K562 (cell line): ENCODE data around the gene AAK1. TPM values are rescaled to one million over a fixed set of nuclear protein-coding genes. Genes with fewer than 3 reads are reported as not detected.

Source experiments
- ATAC-seq: fragments of 200-7000 bp; cut with Tn5 transposase; 3 replicates; pipeline ENCODE4 v1.9.1; 2020; ENCODE audit warnings: moderate library complexity
- BruUV-seq: library from RNA; stranded (reverse); fragments of 400-500 nt; replicated peaks from 2 replicates; lab custom pipeline; 2021; lab: Mats Ljungman, UMichigan
- CTCF ChIA-PET: fragments of 300-600 bp; formaldehyde crosslinking; extraction: SDS; loops from one replicate; lab custom pipeline; 2021; ENCODE audit warnings: low intra/inter-chr PET ratio; lab: Yijun Ruan, JAX
- POLR2A ChIA-PET: fragments of 300-600, 350-650 bp; sonication (Branson Sonifier 250); formaldehyde crosslinking; extraction: SDS; loops from one replicate; lab custom pipeline; 2021; ENCODE audit warnings: antibody characterized with exemption, inconsistent platforms; lab: Yijun Ruan, JAX
- DNase-seq, 4 experiments: peaks; one replicate each; pipeline versions ENCODE4 v3.0.0 to v3.0.0-alpha.2; 2011 to 2018; ENCODE audit warnings: low spot score in 3 of 4, mixed read lengths in 3 of 4; ENCODE audit errors: extremely low read depth in 1 of 4
- FAIRE-seq: peaks from 2 replicates; lab custom pipeline; 2011; peaks lifted over from hg19 to GRCh38; lab: Jason Lieb, UNC
- H2AFZ ChIP-seq: 2 replicates; pipeline ENCODE4 v1.6.0; 2011; ENCODE audit warnings: low read depth, low read length, control low read depth, inconsistent platforms
- H3K27ac ChIP-seq: fragments of 200-600 bp; 3 replicates; pipeline ENCODE4 v1.8.0; 2011; ENCODE audit warnings: low read depth, mild to moderate bottlenecking, control low read depth, inconsistent platforms, low read length, moderate library complexity, mixed read lengths; ENCODE audit errors: extremely low read depth
- H3K27me3 ChIP-seq, 2 experiments: fragments of 300-600 bp in 1 of 2; 2 replicates in 1 of 2; 3 replicates in 1 of 2; pipeline versions ENCODE4 v1.6.0 to v1.8.0; 2011; ENCODE audit warnings: inconsistent platforms in 2 of 2, low read length in 2 of 2, mild to moderate bottlenecking in 1 of 2, mixed read lengths in 1 of 2, moderate library complexity in 1 of 2; ENCODE audit not compliant: control insufficient read depth in 2 of 2, insufficient read depth in 2 of 2
- H3K36me3 ChIP-seq: fragments of 300-600 bp; 3 replicates; pipeline ENCODE4 v1.8.0; 2011; ENCODE audit warnings: mild to moderate bottlenecking, low read length, inconsistent platforms; ENCODE audit not compliant: control insufficient read depth, insufficient read depth
- H3K4me1 ChIP-seq, 2 experiments: fragments of 200-600 bp in 1 of 2; replicated peaks in 1 of 2; 2 replicates in 1 of 2; 3 replicates in 1 of 2; pipeline versions ENCODE4 v1.5.1 to v1.8.0; 2011; ENCODE audit warnings: inconsistent platforms in 2 of 2, low read length in 2 of 2, mild to moderate bottlenecking in 1 of 2, mixed read lengths in 1 of 2, moderate library complexity in 1 of 2; ENCODE audit not compliant: control insufficient read depth in 2 of 2, insufficient read depth in 2 of 2
- H3K4me2 ChIP-seq: 2 replicates; pipeline ENCODE4 v1.6.1; 2011; ENCODE audit warnings: low read length, control low read depth, inconsistent platforms, mixed read lengths; ENCODE audit not compliant: insufficient read depth
- H3K4me3 ChIP-seq: fragments of 200-600 bp; sonication (generic), shearing (Covaris generic); 2 replicates; pipeline ENCODE4 v1.5.1; 2016; ENCODE audit warnings: control low read depth, inconsistent platforms
- H3K79me2 ChIP-seq: fragments of 200-600 bp; 3 replicates; pipeline ENCODE4 v1.8.0; 2011; ENCODE audit warnings: low read length, inconsistent platforms; ENCODE audit not compliant: control insufficient read depth, insufficient read depth
- H3K9ac ChIP-seq, 2 experiments: 2 replicates each; pipeline versions ENCODE4 v1.6.0 to v1.6.1; 2011; ENCODE audit warnings: low read depth in 2 of 2, low read length in 2 of 2, control low read depth in 1 of 2, inconsistent platforms in 1 of 2, mild to moderate bottlenecking in 1 of 2, mixed read lengths in 1 of 2; ENCODE audit not compliant: insufficient read depth in 1 of 2
- H3K9me1 ChIP-seq: one replicate; pipeline ENCODE4 v1.6.0; 2011; ENCODE audit warnings: inconsistent platforms, mild to moderate bottlenecking, low read length, moderate library complexity; ENCODE audit not compliant: control insufficient read depth, insufficient read depth
- H3K9me3 ChIP-seq: replicated peaks from 2 replicates; pipeline ENCODE4 v1.5.1; 2011; ENCODE audit warnings: low read depth, low read length, inconsistent platforms; ENCODE audit not compliant: control insufficient read depth, insufficient read depth
- H4K20me1 ChIP-seq: replicated peaks from 2 replicates; pipeline ENCODE4 v1.6.1; 2011; ENCODE audit warnings: low read length, inconsistent platforms, mixed read lengths; ENCODE audit not compliant: control insufficient read depth, insufficient read depth
- HDAC6 ChIP-seq: IDR thresholded peaks from 2 replicates; pipeline ENCODE4 v1.6.1; 2012; ENCODE audit warnings: low read depth, mild to moderate bottlenecking, control low read depth, inconsistent platforms, low read length, moderate library complexity
- PTTG1 ChIP-seq: fragments of 450-650 bp; IDR thresholded peaks from 2 replicates; pipeline ENCODE4 v1.6.1; 2016; ENCODE audit warnings: low read depth, mild to moderate bottlenecking, missing genetic modification characterization, missing compliant biosample characterization
- RAD51 ChIP-seq: fragments of 450-650 bp; IDR thresholded peaks from 2 replicates; pipeline ENCODE4 v1.7.1; 2016; ENCODE audit warnings: low read depth, mild to moderate bottlenecking, borderline replicate concordance
- SOX6 ChIP-seq: fragments of 450-650 bp; IDR thresholded peaks from 2 replicates; pipeline ENCODE4 v1.6.1; 2014; ENCODE audit warnings: mild to moderate bottlenecking
- SP1 ChIP-seq: sonication (generic); formaldehyde crosslinking; IDR thresholded peaks from 2 replicates; pipeline ENCODE4 v1.8.1; 2022; ENCODE audit warnings: mild to moderate bottlenecking, missing genetic modification reagents
- ZBTB1 ChIP-seq: sonication (generic); formaldehyde crosslinking; IDR thresholded peaks from 2 replicates; pipeline ENCODE4 v1.8.1; 2023; ENCODE audit warnings: missing genetic modification reagents, low read depth, mild to moderate bottlenecking, borderline replicate concordance
- ZNF24 ChIP-seq: fragments of 450-650 bp; IDR thresholded peaks from 2 replicates; pipeline ENCODE4 v1.6.1; 2016
- ZNF668 ChIP-seq: fragments of 250-450 bp; sonication (Bioruptor Pico); IDR thresholded peaks from 2 replicates; pipeline ENCODE4 v1.8.0; 2022; ENCODE audit warnings: mild to moderate bottlenecking, inconsistent platforms
- WGBS: fragments of 100-300 bp; shearing (Covaris generic); methylation state at CpG from one replicate; pipeline ENCODE4 v1.1.6; 2016; ENCODE audit warnings: low coverage, mixed read lengths; ENCODE audit not compliant: insufficient coverage; ENCODE audit errors: missing lambda C conversion rate; 5-methylcytosine and 5-hydroxymethylcytosine counted together
- in situ Hi-C: fragments of 300-500 bp; cut with MboI; formaldehyde crosslinking; loops from 4 replicates; pipeline ENCODE4 v1.15.0; 2018; ENCODE audit warnings: inconsistent platforms, mixed read lengths
- intact Hi-C: fragments of 100-400 bp; cut with micrococcal nuclease; formaldehyde crosslinking; loops from 2 replicates; pipeline ENCODE4 v1.14.2; 2022
- polyA plus RNA-seq, 8 experiments: library from polyadenylated mRNA; depleted of rRNA in 4 of 8; stranded (reverse) in 5 of 8; unstranded in 3 of 8; fragments of >200 nt; fragmentation: Nextera tagmentation in 2 of 8; fragmentation: Illumina TruSeq in 1 of 8; extraction: Ambion mirVana in 2 of 8; extraction: Trizol in 1 of 8; gene quantifications; 2 replicates each; pipeline versions ENCODE4 v1.2.1 to v1.2.3, GENCODE V29; 2011 to 2014; ENCODE audit warnings: inconsistent platforms in 1 of 8, missing spikeins in 1 of 8
- total RNA-seq, 7 experiments: library from RNA; depleted of rRNA in 6 of 7; stranded (reverse); fragments of >200 nt in 6 of 7; fragmentation: Illumina TruSeq in 2 of 7; extraction: Trizol in 2 of 7; gene quantifications; 2 replicates each; pipeline versions ENCODE4 v1.2.1 to v1.2.3, GENCODE V29; 2011 to 2021; ENCODE audit warnings: low replicate concordance in 1 of 7
- TF ChIP-seq, protein P1 (sequence below): fragments of 450-650 bp; IDR thresholded peaks from 2 replicates; pipeline ENCODE4 v1.6.1; 2016; ENCODE audit warnings: borderline replicate concordance
- TF ChIP-seq, protein P2 (sequence below): fragments of 250-450 bp; sonication (Bioruptor Pico); IDR thresholded peaks from 2 replicates; pipeline ENCODE4 v1.4.0; 2020; ENCODE audit warnings: mild to moderate bottlenecking, moderate library complexity, borderline replicate concordance
- TF ChIP-seq, protein P3 (sequence below): fragments of 450-650 bp; conservative IDR thresholded peaks from 2 replicates; pipeline ENCODE4 v1.6.1; 2016; ENCODE audit warnings: missing genetic modification characterization, low read depth, mild to moderate bottlenecking, missing compliant biosample characterization, moderate library complexity
- TF ChIP-seq, protein P4 (sequence below): IDR thresholded peaks from 2 replicates; pipeline ENCODE4 v1.6.1; 2014; ENCODE audit warnings: antibody characterized with exemption
- TF ChIP-seq, protein P5 (sequence below): IDR thresholded peaks from 2 replicates; pipeline ENCODE4 v1.6.1; 2012; ENCODE audit warnings: low read depth, low read length, improper control_type of control experiment, borderline replicate concordance

Gene AAK1
- total and polyA plus RNA-seq, 9 of the 15 experiments (the other 6 are each of a cell fraction or from before 2014, with no cell fraction given): 0.89 to 17.1 (median 6.0) TPM

DNA sequence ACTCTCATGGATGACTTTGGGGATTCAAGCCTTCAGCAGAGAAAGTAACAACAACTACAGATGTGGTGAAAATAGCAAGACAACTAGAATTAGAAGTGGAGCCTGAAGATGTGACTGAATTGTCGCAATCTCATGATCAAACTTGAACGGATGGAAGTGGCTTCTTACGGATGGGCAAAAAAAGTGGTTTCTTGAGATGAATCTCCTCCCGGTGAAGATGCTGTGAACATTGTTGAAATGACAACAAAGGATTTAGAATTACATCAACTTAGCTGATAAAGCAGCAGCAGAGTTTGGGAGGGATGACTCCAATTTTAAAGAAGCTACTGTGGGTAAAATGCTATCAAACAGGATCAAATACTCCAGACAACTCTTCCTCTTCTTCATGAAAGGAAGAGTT lies 43.1 kb downstream of the AAK1 start:
- 25% methylated on average over 4 of the region's 4 CpGs for WGBS
- Histone ChIP-seq H3K79me2 (no peaks in the 10 kb centered on the region), H3K27ac (peak overlapping the region; percentile 75), H3K9me3 (peaks cover 1% of the 10 kb centered on the region; the same call in 1 of the 2 replicates), H4K20me1 (no peaks in the 10 kb centered on the region), H3K4me1 (peaks cover 6 to 51% of the 10 kb centered on the region in 2 experiments), H2AFZ (no peak overlapping the region; the same call in 1 of the 2 replicates), H3K4me3 (no peak overlapping the region), H3K9me1 (no peaks in the 10 kb centered on the region), H3K27me3 (no peaks in the 10 kb centered on the region), H3K9ac (peak overlapping the region in 1 of 2 experiments; percentile 50; a peak in 1 of 4 replicates), H3K36me3 (no peaks in the 10 kb centered on the region), H3K4me2 (peak overlapping the region; percentile 27)
- intact Hi-C loops: loop anchor here (5.0 kb wide), 1 partner anchor 42 kb away; the partner anchor contains the start of gene AAK1
- ChIA-PET CTCF (no interaction called here), POLR2A (interaction anchor here (0.8 to 2.6 kb wide), 2 partner anchors 10 to 185 kb away, joined by 4 to 6 read pairs; no protein-coding TSS in a partner anchor)
- no peak for FAIRE-seq
- no TSS peak for BruUV-seq
- no peak for DNase-seq
- in situ Hi-C loops: no loop called here
- no peak for ATAC-seq
- TF ChIP-seq RAD51 (no peak), ZBTB1 (CRISPR knock-in tag) (no peak), PTTG1 (tag) (no peak), SP1 (CRISPR knock-in tag) (no peak), HDAC6 (no peak), ZNF24 (no peak), SOX6 (peak; percentile 56; the same call in 1 of the 2 replicates), ZNF668 (0 out of 2 replicates have a peak, but pooled peaks have one; percentile 16)
- TF ChIP-seq, protein P1, sequence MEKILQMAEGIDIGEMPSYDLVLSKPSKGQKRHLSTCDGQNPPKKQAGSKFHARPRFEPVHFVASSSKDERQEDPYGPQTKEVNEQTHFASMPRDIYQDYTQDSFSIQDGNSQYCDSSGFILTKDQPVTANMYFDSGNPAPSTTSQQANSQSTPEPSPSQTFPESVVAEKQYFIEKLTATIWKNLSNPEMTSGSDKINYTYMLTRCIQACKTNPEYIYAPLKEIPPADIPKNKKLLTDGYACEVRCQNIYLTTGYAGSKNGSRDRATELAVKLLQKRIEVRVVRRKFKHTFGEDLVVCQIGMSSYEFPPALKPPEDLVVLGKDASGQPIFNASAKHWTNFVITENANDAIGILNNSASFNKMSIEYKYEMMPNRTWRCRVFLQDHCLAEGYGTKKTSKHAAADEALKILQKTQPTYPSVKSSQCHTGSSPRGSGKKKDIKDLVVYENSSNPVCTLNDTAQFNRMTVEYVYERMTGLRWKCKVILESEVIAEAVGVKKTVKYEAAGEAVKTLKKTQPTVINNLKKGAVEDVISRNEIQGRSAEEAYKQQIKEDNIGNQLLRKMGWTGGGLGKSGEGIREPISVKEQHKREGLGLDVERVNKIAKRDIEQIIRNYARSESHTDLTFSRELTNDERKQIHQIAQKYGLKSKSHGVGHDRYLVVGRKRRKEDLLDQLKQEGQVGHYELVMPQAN: no peak
- TF ChIP-seq, protein P2, sequence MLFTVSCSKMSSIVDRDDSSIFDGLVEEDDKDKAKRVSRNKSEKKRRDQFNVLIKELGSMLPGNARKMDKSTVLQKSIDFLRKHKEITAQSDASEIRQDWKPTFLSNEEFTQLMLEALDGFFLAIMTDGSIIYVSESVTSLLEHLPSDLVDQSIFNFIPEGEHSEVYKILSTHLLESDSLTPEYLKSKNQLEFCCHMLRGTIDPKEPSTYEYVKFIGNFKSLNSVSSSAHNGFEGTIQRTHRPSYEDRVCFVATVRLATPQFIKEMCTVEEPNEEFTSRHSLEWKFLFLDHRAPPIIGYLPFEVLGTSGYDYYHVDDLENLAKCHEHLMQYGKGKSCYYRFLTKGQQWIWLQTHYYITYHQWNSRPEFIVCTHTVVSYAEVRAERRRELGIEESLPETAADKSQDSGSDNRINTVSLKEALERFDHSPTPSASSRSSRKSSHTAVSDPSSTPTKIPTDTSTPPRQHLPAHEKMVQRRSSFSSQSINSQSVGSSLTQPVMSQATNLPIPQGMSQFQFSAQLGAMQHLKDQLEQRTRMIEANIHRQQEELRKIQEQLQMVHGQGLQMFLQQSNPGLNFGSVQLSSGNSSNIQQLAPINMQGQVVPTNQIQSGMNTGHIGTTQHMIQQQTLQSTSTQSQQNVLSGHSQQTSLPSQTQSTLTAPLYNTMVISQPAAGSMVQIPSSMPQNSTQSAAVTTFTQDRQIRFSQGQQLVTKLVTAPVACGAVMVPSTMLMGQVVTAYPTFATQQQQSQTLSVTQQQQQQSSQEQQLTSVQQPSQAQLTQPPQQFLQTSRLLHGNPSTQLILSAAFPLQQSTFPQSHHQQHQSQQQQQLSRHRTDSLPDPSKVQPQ (CRISPR knock-in tag): no peak
- TF ChIP-seq, protein P3, sequence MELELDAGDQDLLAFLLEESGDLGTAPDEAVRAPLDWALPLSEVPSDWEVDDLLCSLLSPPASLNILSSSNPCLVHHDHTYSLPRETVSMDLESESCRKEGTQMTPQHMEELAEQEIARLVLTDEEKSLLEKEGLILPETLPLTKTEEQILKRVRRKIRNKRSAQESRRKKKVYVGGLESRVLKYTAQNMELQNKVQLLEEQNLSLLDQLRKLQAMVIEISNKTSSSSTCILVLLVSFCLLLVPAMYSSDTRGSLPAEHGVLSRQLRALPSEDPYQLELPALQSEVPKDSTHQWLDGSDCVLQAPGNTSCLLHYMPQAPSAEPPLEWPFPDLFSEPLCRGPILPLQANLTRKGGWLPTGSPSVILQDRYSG (tag): no peak
- TF ChIP-seq, protein P4, sequence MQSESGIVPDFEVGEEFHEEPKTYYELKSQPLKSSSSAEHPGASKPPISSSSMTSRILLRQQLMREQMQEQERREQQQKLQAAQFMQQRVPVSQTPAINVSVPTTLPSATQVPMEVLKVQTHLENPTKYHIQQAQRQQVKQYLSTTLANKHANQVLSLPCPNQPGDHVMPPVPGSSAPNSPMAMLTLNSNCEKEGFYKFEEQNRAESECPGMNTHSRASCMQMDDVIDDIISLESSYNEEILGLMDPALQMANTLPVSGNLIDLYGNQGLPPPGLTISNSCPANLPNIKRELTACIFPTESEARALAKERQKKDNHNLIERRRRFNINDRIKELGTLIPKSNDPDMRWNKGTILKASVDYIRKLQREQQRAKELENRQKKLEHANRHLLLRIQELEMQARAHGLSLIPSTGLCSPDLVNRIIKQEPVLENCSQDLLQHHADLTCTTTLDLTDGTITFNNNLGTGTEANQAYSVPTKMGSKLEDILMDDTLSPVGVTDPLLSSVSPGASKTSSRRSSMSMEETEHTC: no peak
- TF ChIP-seq, protein P5, sequence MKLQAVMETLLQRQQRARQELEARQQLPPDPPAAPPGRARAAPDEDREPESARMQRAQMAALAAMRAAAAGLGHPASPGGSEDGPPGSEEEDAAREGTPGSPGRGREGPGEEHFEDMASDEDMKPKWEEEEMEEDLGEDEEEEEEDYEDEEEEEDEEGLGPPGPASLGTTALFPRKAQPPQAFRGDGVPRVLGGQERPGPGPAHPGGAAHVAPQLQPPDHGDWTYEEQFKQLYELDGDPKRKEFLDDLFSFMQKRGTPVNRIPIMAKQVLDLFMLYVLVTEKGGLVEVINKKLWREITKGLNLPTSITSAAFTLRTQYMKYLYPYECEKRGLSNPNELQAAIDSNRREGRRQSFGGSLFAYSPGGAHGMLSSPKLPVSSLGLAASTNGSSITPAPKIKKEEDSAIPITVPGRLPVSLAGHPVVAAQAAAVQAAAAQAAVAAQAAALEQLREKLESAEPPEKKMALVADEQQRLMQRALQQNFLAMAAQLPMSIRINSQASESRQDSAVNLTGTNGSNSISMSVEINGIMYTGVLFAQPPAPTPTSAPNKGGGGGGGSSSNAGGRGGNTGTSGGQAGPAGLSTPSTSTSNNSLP: no peak
